H54 (cell line): ENCODE data around the gene ELOVL5.

Source experiments
- DNase-seq: peaks from one replicate; pipeline ENCODE4 v3.0.0; 2011; ENCODE audit warnings: low spot score, mixed read lengths; ENCODE audit not compliant: insufficient read length
- FAIRE-seq: peaks from 3 replicates; lab custom pipeline; 2011; peaks lifted over from hg19 to GRCh38; lab: Jason Lieb, UNC
- POLR2A ChIP-seq: IDR thresholded peaks from 2 replicates; pipeline ENCODE4 v1.6.1; 2011; ENCODE audit warnings: low read depth, mild to moderate bottlenecking, low read length

The ELOVL5 gene

DNA sequence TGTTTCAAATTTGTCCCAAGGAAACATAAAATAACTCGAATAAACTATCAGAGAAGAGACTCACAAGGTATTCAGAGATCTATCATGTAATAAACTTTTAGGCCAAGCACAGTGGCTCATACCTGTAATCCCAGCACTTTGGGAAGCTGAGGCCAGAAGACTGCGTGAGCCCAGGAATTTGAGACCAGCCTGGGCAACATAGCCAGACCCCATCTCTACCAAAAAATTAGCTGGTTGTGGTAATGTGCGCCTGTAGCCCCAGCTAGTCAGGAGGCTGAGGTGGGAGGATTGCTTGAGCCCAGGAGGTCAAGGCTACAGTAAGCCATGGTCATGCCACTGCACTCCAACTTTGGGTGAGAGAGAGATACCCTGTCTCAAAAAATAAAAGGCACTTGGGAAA lies 120.9 kb downstream of the ELOVL5 start:
- no peak for TF ChIP-seq POLR2A
- FAIRE-seq: no peak
- no peak for DNase-seq

DNA sequence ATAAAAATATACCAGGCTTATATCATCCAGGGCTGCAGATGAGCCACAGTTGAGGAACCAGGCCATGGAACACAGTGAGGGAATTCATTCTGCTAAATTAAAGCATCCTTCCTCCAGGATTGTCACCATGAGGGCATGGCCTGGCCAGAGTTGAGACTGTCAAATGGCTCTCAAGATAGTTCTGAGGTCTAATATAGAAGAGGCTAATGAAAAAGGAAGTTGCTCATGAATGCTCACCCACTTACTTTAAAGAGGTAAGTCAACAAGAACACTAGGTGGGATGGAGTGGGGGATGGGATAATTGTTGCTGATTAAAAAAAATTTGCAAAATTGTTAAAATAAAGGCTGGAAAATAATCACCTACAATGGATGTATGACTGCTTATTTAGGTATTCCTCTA lies 128.1 kb downstream of the ELOVL5 start:
- FAIRE-seq (no peak), DNase-seq (no peak)
- no peak for TF ChIP-seq POLR2A
